Neuronal stem cell (in vitro differentiated cells): Measurements from ENCODE around the gene S100P.

Source experiments
- DNase-seq: peaks from one replicate; pipeline ENCODE4 v3.0.0-alpha.2; 2013; ENCODE audit warnings: low spot score
- H2AFZ ChIP-seq: one replicate; pipeline ENCODE4 v1.6.1; 2013; ENCODE audit warnings: mild to moderate bottlenecking, low read length, inconsistent platforms
- H2AK5ac ChIP-seq: 2 replicates; pipeline ENCODE4 v1.6.1; 2013; ENCODE audit warnings: low read depth, mild to moderate bottlenecking, inconsistent platforms, low read length, moderate library complexity, mixed read lengths
- H2BK120ac ChIP-seq: 2 replicates; pipeline ENCODE4 v1.6.1; 2013; ENCODE audit warnings: low read depth, mild to moderate bottlenecking, inconsistent platforms, low read length, moderate library complexity, mixed read lengths
- H2BK12ac ChIP-seq: one replicate; pipeline ENCODE4 v1.6.1; 2013; ENCODE audit warnings: low read length, inconsistent platforms
- H2BK15ac ChIP-seq: 2 replicates; pipeline ENCODE4 v1.6.1; 2013; ENCODE audit warnings: mild to moderate bottlenecking, low read length, inconsistent platforms, mixed read lengths
- H2BK5ac ChIP-seq: one replicate; pipeline ENCODE4 v1.6.1; 2013; ENCODE audit warnings: inconsistent platforms, mild to moderate bottlenecking, low read length, moderate library complexity
- H3K14ac ChIP-seq: one replicate; pipeline ENCODE4 v1.6.1; 2013; ENCODE audit warnings: low read length, inconsistent platforms
- H3K18ac ChIP-seq: 2 replicates; pipeline ENCODE4 v1.6.1; 2013; ENCODE audit warnings: low read length, inconsistent platforms
- H3K23ac ChIP-seq: 2 replicates; pipeline ENCODE4 v1.6.1; 2013; ENCODE audit warnings: low read depth, mild to moderate bottlenecking, mixed read lengths, low read length, inconsistent platforms; ENCODE audit not compliant: poor library complexity
- H3K27ac ChIP-seq: replicated peaks from 3 replicates; pipeline ENCODE4 v1.5.1; 2013; ENCODE audit warnings: low read length, inconsistent platforms
- H3K27me3 ChIP-seq, 3 experiments: 2 replicates each; pipeline ENCODE4 v1.6.1; 2013; ENCODE audit warnings: low read length in 3 of 3, mild to moderate bottlenecking in 2 of 3, inconsistent platforms in 1 of 3, low read depth in 1 of 3, mixed read lengths in 1 of 3, moderate library complexity in 1 of 3; ENCODE audit not compliant: control insufficient read depth in 3 of 3, insufficient read depth in 3 of 3
- H3K36me3 ChIP-seq, 2 donors: replicated peaks in 1 of 2; 2 replicates each; pipeline ENCODE4 v1.6.1; 2013; ENCODE audit warnings: low read length in 2 of 2; ENCODE audit not compliant: control insufficient read depth in 2 of 2, insufficient read depth in 2 of 2
- H3K4ac ChIP-seq: 2 replicates; pipeline ENCODE4 v1.6.1; 2013; ENCODE audit warnings: inconsistent platforms, mild to moderate bottlenecking, low read length, moderate library complexity
- H3K4me1 ChIP-seq, 2 donors: 1 replicate in 1 of 2; 2 replicates in 1 of 2; pipeline ENCODE4 v1.6.1; 2013; ENCODE audit warnings: low read length in 2 of 2, low read depth in 1 of 2; ENCODE audit not compliant: control insufficient read depth in 2 of 2, insufficient read depth in 1 of 2
- H3K4me2 ChIP-seq: one replicate; pipeline ENCODE4 v1.6.1; 2013; ENCODE audit warnings: mild to moderate bottlenecking, low read length, inconsistent platforms; ENCODE audit not compliant: insufficient read depth, poor library complexity, severe bottlenecking
- H3K4me3 ChIP-seq, 2 donors: 2 replicates each; pipeline ENCODE4 v1.5.1; 2013; ENCODE audit warnings: low read length in 2 of 2, mild to moderate bottlenecking in 2 of 2, inconsistent platforms in 1 of 2, moderate library complexity in 1 of 2
- H3K79me1 ChIP-seq: one replicate; pipeline ENCODE4 v1.6.1; 2013; ENCODE audit warnings: low read depth, mild to moderate bottlenecking, inconsistent platforms, low read length, moderate library complexity
- H3K9ac ChIP-seq: one replicate; pipeline ENCODE4 v1.6.1; 2013; ENCODE audit warnings: mild to moderate bottlenecking, low read depth, low read length, inconsistent platforms; ENCODE audit not compliant: poor library complexity
- H3K9me3 ChIP-seq, 2 donors: replicated peaks in 1 of 2; 2 replicates each; pipeline versions ENCODE3 to v1.6.1; 2013; ENCODE audit warnings: low read length in 2 of 2, mild to moderate bottlenecking in 2 of 2, inconsistent platforms in 1 of 2, low read depth in 1 of 2, mixed read lengths in 1 of 2, moderate library complexity in 1 of 2; ENCODE audit not compliant: control insufficient read depth in 2 of 2, insufficient read depth in 1 of 2
- H4K8ac ChIP-seq: one replicate; pipeline ENCODE4 v1.6.1; 2013; ENCODE audit warnings: low read depth, mild to moderate bottlenecking, inconsistent platforms, low read length, moderate library complexity
- H4K91ac ChIP-seq: one replicate; pipeline ENCODE4 v1.6.1; 2013; ENCODE audit warnings: low read length, low read depth, mild to moderate bottlenecking, inconsistent platforms; ENCODE audit not compliant: poor library complexity
- WGBS, 2 donors: extraction: QIAGEN DNeasy Blood & Tissue Kit; methylation state at CpG; one replicate each; pipeline ENCODE4 v1.1.7; 2013; ENCODE audit warnings: missing lambda C conversion rate in 2 of 2, mixed read lengths in 1 of 2; ENCODE audit not compliant: insufficient read length in 2 of 2, insufficient replicate concordance in 1 of 2; ENCODE audit errors: extremely low coverage in 2 of 2; 5-methylcytosine and 5-hydroxymethylcytosine counted together

S100P gene

DNA sequence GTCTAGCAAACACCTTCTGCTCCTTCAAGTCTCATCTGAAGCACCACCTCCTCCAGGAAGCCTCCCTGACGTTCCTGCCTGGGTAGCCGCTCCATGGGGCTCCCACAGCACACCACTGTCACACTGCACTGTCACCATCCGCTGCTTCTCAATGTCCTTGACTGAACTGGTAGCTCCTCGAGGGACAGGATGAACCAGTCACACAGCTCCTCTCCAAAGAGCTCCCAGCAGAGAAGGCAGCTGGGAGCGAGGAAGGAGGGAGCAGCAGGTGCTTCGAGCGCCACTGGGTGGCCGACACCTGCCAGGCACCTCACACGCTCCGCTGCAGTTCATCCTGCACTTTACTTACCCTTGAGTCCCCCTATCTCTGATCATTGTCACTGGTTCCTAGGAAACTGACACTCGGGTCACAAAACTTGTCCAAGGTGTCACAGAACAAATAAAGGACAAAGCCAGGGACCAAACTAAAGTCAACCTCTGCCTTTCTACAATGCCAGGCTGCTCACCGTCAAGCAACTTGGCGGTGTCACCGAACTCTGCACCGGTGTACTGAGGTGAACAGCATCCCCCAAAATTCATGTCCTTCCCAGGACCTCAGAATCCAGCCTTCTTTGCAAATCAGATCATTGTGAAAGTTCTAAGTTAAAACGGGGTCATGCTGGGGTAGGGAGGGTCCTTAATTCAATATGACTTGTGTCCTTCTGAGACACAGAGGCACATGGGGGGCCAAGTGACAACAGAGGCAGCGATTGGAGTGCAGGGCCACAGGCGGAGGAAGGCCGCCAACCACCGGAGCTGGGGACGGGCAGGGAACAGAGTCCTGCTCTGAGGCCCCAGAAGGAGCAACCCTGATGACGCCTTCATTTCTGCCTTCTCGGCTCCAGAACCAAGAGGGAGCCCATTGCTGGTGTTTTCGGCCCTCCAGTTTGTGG lies 5.5 kb upstream of the S100P start:
- Histone ChIP-seq H3K9me3 (peaks cover 3 to 6% of the 10 kb centered on the region in 2 donors), H3K27me3 (no peaks in the 10 kb centered on the region), H2BK5ac (no peak overlapping the region), H4K91ac (no peak overlapping the region), H3K4me2 (no peak overlapping the region), H4K8ac (no peak overlapping the region), H2AFZ (peak overlapping the region; percentile 89), H3K36me3 (no peaks in the 10 kb centered on the region), H3K4me1 (peaks cover 8 to 10% of the 10 kb centered on the region in 2 donors), H2AK5ac (no peak overlapping the region), H2BK15ac (no peak overlapping the region), H3K23ac (no peak overlapping the region), H3K9ac (no peak overlapping the region), H3K14ac (no peak overlapping the region), H3K4ac (no peak overlapping the region), H3K79me1 (no peaks in the 10 kb centered on the region), H3K4me3 (no peak overlapping the region), H2BK12ac (no peak overlapping the region), H2BK120ac (no peak overlapping the region), H3K18ac (no peak overlapping the region), H3K27ac (no peak overlapping the region)
- no peak for DNase-seq
- WGBS, 2 donors, result no CpG with 5 or more reads among the region's 24 CpGs

DNA sequence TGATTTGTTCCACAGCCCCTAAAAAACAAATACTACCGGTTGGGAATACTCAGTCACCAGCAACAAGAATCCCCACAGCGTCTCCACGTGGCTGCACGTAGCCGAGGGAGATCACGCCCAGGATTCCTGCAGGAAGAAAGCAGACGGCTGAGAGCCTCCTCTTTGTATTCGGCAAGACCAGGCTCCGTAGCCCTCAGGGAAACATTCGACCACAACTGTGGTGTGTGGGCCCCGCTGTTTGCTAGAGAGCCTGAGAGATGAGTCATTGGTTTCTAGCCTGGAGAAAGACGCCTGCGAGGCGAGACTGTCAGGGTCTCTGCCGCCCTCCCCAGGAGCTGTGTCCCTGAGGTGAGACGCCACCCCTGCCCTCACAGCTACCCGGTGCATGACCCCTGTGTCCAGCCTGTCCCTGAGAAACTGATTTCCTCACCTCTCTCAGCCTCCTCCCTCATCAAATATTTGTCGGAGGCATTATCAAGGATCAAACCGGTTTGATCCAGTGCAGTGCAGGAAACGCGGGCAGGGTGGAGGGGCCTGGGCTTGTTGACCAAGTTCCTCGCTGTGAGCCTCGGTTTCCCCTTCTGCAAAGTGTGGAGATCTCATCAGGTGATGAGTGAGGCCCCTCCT lies 4.7 kb upstream of the S100P start:
- no peak overlapping the region for H2BK5ac ChIP-seq
- peak overlapping the region; percentile 86 for H2AK5ac ChIP-seq
- H3K4me1 ChIP-seq, result peaks cover 8 to 10% of the 10 kb centered on the region in 2 donors
- H3K27me3 ChIP-seq, result no peaks in the 10 kb centered on the region
- H3K27ac ChIP-seq, result no peak overlapping the region
- no peak overlapping the region for H3K9ac ChIP-seq
- H3K4ac ChIP-seq, result no peak overlapping the region
- H3K18ac ChIP-seq, result peak overlapping the region; percentile 84
- no peak overlapping the region for H2BK15ac ChIP-seq
- H2BK12ac ChIP-seq, result no peak overlapping the region
- no CpG with 5 or more reads among the region's 23 CpGs for WGBS, 2 donors
- H3K9me3 ChIP-seq, result peaks cover 3 to 6% of the 10 kb centered on the region in 2 donors
- H2AFZ ChIP-seq, result peak overlapping the region; percentile 89
- H4K8ac ChIP-seq, result no peak overlapping the region
- peak overlapping the region; percentile 62 for H3K23ac ChIP-seq
- H4K91ac ChIP-seq, result peak overlapping the region; percentile 38
- H3K4me2 ChIP-seq, result no peak overlapping the region
- DNase-seq, result no peak
- H3K14ac ChIP-seq, result no peak overlapping the region
- H3K36me3 ChIP-seq, result no peaks in the 10 kb centered on the region
- H3K79me1 ChIP-seq, result no peaks in the 10 kb centered on the region
- H2BK120ac ChIP-seq, result no peak overlapping the region
- H3K4me3 ChIP-seq, result no peak overlapping the region

DNA sequence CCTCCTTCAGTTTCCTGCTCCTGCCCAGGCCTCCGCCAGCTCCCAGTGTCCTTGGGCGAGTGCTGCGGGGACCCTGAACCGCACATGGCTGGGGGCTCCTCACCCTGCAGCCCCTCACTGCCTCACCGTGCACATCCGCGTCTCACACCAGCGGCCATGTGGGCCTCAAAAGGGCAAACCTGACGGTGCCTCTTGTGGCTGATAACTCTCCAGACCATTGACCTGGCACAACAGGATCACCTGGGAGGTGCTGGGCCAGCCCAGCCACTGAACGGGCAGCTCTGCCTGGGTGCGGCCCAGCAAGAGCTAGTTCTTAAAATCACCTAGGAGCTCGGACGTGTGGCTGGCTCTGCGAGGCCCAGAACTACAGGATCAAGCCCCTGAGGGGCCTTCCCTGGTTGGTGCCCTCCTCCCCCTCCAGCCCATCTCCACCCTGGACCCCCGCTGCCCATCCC lies 4.1 kb upstream of the S100P start:
- Histone ChIP-seq H3K36me3 (no peaks in the 10 kb centered on the region), H4K91ac (peak overlapping the region; percentile 38), H2AK5ac (peak overlapping the region; percentile 86), H3K27me3 (no peaks in the 10 kb centered on the region), H2BK15ac (no peak overlapping the region), H3K18ac (peak overlapping the region; percentile 84), H3K9ac (no peak overlapping the region), H3K14ac (no peak overlapping the region), H3K9me3 (peaks cover 3 to 6% of the 10 kb centered on the region in 2 donors), H2BK12ac (no peak overlapping the region), H3K27ac (no peak overlapping the region), H3K4ac (no peak overlapping the region), H3K4me1 (peaks cover 8 to 10% of the 10 kb centered on the region in 2 donors), H3K4me2 (no peak overlapping the region), H2BK120ac (no peak overlapping the region), H3K79me1 (peaks cover 2% of the 10 kb centered on the region), H3K23ac (peak overlapping the region; percentile 62), H3K4me3 (no peak overlapping the region), H2AFZ (peak overlapping the region; percentile 89), H4K8ac (peak overlapping the region; percentile 17), H2BK5ac (no peak overlapping the region)
- no peak for DNase-seq
- WGBS, 2 donors, result no CpG with 5 or more reads among the region's 15 CpGs

DNA sequence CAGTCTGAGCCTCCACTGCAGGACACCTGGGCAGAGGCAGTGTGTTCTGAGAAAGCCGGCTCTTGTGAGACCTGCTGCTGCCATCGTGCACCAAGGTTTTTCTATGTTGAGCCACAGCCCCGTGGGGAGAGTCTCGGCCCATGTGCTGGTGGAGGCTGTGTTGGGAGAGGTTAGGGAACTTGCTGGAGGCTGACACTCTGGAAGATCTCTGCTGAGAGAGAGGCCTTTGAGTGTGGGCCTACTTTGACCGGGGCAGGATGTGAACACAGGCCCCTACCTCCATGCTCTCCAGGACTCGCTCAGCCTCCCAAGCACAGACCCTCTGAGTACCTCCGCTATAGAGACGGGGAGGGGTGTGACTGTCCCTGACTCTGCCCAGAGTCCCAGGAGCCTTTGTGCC lies 1.3 kb upstream of the S100P start:
- H3K27me3 ChIP-seq, result no peaks in the 10 kb centered on the region
- H3K4me1 ChIP-seq, result peaks cover 8 to 10% of the 10 kb centered on the region in 2 donors
- peaks cover 0 to under 1% of the 10 kb centered on the region in 2 donors for H3K9me3 ChIP-seq
- H2AK5ac ChIP-seq, result no peak overlapping the region
- WGBS, 2 donors, result no CpG with 5 or more reads among the region's 8 CpGs
- no peak overlapping the region for H3K23ac ChIP-seq
- H3K4me3 ChIP-seq, result no peak overlapping the region
- H3K4ac ChIP-seq, result no peak overlapping the region
- peak overlapping the region; percentile 15 for H2AFZ ChIP-seq
- H2BK5ac ChIP-seq, result no peak overlapping the region
- no peak overlapping the region for H2BK120ac ChIP-seq
- no peak overlapping the region for H2BK12ac ChIP-seq
- no peak overlapping the region for H3K14ac ChIP-seq
- no peak overlapping the region for H2BK15ac ChIP-seq
- no peaks in the 10 kb centered on the region for H3K36me3 ChIP-seq
- H3K79me1 ChIP-seq, result peaks cover 2% of the 10 kb centered on the region
- no peak overlapping the region for H4K8ac ChIP-seq
- H3K9ac ChIP-seq, result no peak overlapping the region
- no peak overlapping the region for H4K91ac ChIP-seq
- no peak for DNase-seq
- H3K4me2 ChIP-seq, result no peak overlapping the region
- no peak overlapping the region for H3K27ac ChIP-seq
- no peak overlapping the region for H3K18ac ChIP-seq
